HG03342 (cell line): ENCODE data around the gene HLA-G.

Source experiments
- ATAC-seq: cut with Tn5 transposase; IDR thresholded peaks from one replicate; pipeline ENCODE4 v1.9.1; 2021; ENCODE audit warnings: mild to moderate bottlenecking, moderate library complexity; ENCODE audit not compliant: unreplicated experiment

The HLA-G gene

GRCh38 chr6:29816030-29816429 lies 11.6 kb upstream of the HLA-G start:
- ATAC-seq = no peak

GRCh38 chr6:29818892-29819291 lies 8.7 kb upstream of the HLA-G start:
- ATAC-seq = no peak

GRCh38 chr6:29824144-29824543 lies 3.5 kb upstream of the HLA-G start:
- ATAC-seq = no peak

GRCh38 chr6:29825848-29826247 lies 1.8 kb upstream of the HLA-G start:
- ATAC-seq = no peak

- no peak for ATAC-seq
These were observed 1.4 kb upstream of the HLA-G start for GRCh38 chr6:29826271-29826670.

- ATAC-seq = no peak
These were observed 809 bp downstream of the HLA-G start for GRCh38 chr6:29828471-29828797.

GRCh38 chr6:29829766-29830165 lies 2.1 kb downstream of the HLA-G start:
- ATAC-seq = no peak

- ATAC-seq = no peak
These were observed 2.8 kb downstream of the HLA-G start for GRCh38 chr6:29830409-29830808.

GRCh38 chr6:29831776-29832175 lies 4.2 kb downstream of the HLA-G start:
- ATAC-seq = no peak

- no peak for ATAC-seq
These were observed 7.2 kb downstream of the HLA-G start for GRCh38 chr6:29834564-29835436.

GRCh38 chr6:29839917-29840316 lies 12.3 kb downstream of the HLA-G start:
- no peak for ATAC-seq

GRCh38 chr6:29841030-29841429 lies 13.4 kb downstream of the HLA-G start:
- no peak for ATAC-seq

GRCh38 chr6:29845405-29846006 lies 17.9 kb downstream of the HLA-G start:
- ATAC-seq = no peak

- no peak for ATAC-seq
These were observed 20.4 kb downstream of the HLA-G start for GRCh38 chr6:29847871-29848630.

- ATAC-seq = no peak
These were observed 22.5 kb downstream of the HLA-G start for GRCh38 chr6:29850011-29850553.

- ATAC-seq = no peak
These were observed 23.6 kb downstream of the HLA-G start for GRCh38 chr6:29851190-29851589.

GRCh38 chr6:29853245-29853644 lies 25.6 kb downstream of the HLA-G start:
- ATAC-seq = no peak

GRCh38 chr6:29858006-29858405 lies 30.4 kb downstream of the HLA-G start:
- ATAC-seq = no peak

GRCh38 chr6:29861521-29862255 lies 34.1 kb downstream of the HLA-G start:
- no peak for ATAC-seq

- ATAC-seq = no peak
These were observed 36.6 kb downstream of the HLA-G start for GRCh38 chr6:29864037-29864810.
